ENCODE measurements around the gene PLCD3.

The PLCD3 gene

DNA sequence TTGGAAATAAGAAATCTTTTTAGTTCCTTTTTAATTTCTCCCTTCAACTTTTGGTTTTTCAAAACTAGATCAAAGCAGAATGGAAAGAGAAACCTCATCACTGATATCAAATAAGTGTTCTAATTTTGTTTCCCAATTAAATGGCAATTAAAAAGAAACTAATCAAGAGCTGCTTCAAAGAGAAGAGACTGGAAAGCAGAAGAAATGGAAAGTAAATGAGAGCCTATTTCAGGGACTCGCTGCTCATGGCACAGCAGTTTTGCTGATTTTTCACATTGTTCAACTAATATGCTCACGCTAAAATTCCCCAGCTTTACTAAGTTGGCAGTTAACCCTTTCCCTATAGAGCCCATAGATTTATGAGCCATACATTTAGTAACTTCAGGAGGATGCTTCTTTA is 64.7 kb downstream of the PLCD3 start:
- DNase-seq: no peak

DNA sequence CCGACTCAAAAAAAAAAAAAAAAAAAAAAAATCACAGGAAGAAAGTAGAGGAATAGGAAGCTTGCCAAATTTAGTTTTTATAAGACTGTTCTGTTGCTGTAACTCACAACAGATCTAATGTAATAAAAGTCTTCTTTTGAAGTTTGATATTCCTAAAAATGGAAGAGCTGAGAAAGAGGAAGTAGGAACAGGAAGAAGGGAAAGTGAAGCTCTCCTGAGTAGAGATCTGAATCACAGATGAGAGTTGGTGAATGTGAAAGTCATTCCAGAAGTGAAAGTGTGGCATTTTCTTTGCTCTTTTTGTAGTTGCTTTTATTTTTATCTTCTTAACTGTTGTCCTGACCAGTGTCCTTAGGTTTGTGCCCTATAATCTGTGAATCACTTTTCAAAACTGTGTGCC is 69.1 kb downstream of the PLCD3 start:
- DNase-seq: no peak

DNA sequence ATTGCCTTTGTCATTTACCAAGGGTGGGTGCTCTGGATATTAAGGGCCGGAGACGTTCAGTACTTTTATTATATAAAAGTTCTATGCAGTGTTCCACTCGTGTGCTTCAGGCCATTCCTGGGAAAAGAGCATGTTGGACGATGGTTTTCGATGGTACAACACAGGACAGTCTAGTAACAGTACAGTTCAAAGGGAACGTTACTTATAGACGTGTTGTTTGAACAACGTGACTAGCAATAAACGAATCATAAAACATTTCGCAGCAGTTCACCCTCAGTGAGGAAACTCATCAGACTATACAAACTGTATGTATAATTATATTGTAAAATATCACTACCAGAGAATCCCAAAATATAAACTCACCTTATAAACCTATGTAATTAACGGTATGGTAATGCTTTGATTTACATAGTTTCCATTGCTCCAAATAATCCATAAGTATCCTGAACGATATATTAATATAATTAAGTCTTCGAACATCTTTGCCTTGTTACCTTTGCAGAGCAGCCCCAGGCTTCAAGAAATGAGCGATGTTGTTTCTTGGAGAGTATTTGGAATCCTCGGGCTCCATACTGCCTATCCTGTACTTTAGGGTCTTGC is 70.6 kb downstream of the PLCD3 start:
- DNase-seq: no peak

DNA sequence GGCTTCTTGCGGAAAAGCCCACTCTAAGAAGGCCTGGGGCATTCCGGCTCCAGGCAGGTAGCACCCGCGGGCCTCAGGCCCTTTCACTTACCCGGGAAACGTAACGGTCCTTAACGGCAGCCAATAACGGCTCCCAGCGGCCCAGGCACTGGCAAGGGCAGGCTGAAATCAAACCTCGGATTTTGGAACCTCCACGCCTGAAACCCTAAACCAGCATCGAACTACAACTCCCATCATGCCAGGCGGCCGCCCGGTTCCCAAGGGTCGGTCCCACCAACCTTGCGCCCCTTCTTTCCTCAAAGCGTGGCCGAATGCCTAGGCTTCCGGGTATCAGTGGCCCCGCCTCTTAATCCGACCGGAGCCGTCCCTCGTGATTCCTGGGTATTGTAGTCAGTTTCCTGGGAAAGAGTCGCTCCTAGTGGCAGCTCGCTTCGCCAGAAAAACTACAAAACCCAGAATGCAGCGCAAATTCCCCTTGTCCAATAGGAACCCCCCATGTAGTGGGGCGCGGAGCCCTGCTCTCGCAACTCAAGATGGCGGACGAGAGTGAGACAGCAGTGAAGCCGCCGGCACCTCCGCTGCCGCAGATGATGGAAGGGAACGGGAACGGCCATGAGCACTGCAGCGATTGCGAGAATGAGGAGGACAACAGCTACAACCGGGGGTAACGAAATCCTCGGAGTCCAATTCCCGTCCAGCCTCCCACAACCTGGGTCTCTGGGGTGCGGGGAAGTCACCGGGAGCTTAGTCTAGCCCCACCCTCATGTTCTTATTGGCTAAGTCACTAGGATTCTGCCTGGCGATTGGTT is 71.3 kb downstream of the PLCD3 start, which contains the start of gene NMT1:
Gene NMT1 (plus strand): TSS at position 521 of the 809 bp plus-strand sequence. CDS start 13 bp downstream, at position 534.
- peak; percentile 100 for DNase-seq

- DNase-seq: no peak
Measured at GRCh38 chr17:45060382-45060796, 71.9 kb downstream of the PLCD3 start.

Measured in femur (tissue), 1 donor.